Stimulated activated CD4-positive, alpha-beta T cell treated with anti-CD3 and anti-CD28 coated beads, Interleukin-1b, Interleukin-23, amount 100 ng/mL, for 24 hours (primary cell): Measurements from ENCODE around the gene WSCD2.
A peak's percentile ranks its signal among the peaks of the same experiment; 100 is the strongest.
"Not testable (repeated sequence)": the region's sequence is repeated elsewhere in the genome, so short reads cannot be mapped to it uniquely, and the experiment has no call there.

ENCODE experiments used
- DNase-seq, 4 experiments: peaks; one replicate each; pipeline ENCODE4 v3.0.0-alpha.2; 2020; ENCODE audit warnings: low read depth in 4 of 4, low spot score in 1 of 4

The WSCD2 gene

GRCh38 chr12:108193493-108193892 lies 64.4 kb downstream of the WSCD2 start:
- no peak for DNase-seq

- DNase-seq = peak in 1 of 4 experiments; percentile 9
Observed at GRCh38 chr12:108193917-108194316, 64.8 kb downstream of the WSCD2 start.

GRCh38 chr12:108194585-108194984 lies 65.5 kb downstream of the WSCD2 start:
- DNase-seq = no peak

- DNase-seq = no peak
Observed at GRCh38 chr12:108196319-108196718, 67.2 kb downstream of the WSCD2 start.

- no peak for DNase-seq
Observed at GRCh38 chr12:108196921-108197320, 67.8 kb downstream of the WSCD2 start.

GRCh38 chr12:108198043-108198442 lies 69.0 kb downstream of the WSCD2 start:
- DNase-seq = no peak

- DNase-seq = no peak
Observed at GRCh38 chr12:108199106-108199505, 70.0 kb downstream of the WSCD2 start.

GRCh38 chr12:108201808-108202207 lies 72.7 kb downstream of the WSCD2 start:
- DNase-seq = no peak

- no peak for DNase-seq
Observed at GRCh38 chr12:108204117-108204987, 75.3 kb downstream of the WSCD2 start.

GRCh38 chr12:108205864-108206263 lies 76.8 kb downstream of the WSCD2 start:
- no peak for DNase-seq

GRCh38 chr12:108207791-108208730 lies 79.0 kb downstream of the WSCD2 start:
- DNase-seq = no peak

- no peak for DNase-seq
Observed at GRCh38 chr12:108210001-108210400, 80.9 kb downstream of the WSCD2 start.

- no peak for DNase-seq
Observed at GRCh38 chr12:108211157-108211556, 82.1 kb downstream of the WSCD2 start.

GRCh38 chr12:108213871-108214445 lies 84.9 kb downstream of the WSCD2 start:
- DNase-seq = no peak

- DNase-seq = no peak
Observed at GRCh38 chr12:108214486-108214885, 85.4 kb downstream of the WSCD2 start.

GRCh38 chr12:108215458-108215857 lies 86.4 kb downstream of the WSCD2 start:
- no peak for DNase-seq

GRCh38 chr12:108218921-108219320 lies 89.8 kb downstream of the WSCD2 start:
- DNase-seq = no peak

- not testable (repeated sequence) for DNase-seq
Observed at GRCh38 chr12:108225101-108225500, 96.0 kb downstream of the WSCD2 start.

GRCh38 chr12:108226866-108227265 lies 97.8 kb downstream of the WSCD2 start:
- DNase-seq = no peak

- DNase-seq = no peak
Observed at GRCh38 chr12:108228746-108229145, 99.7 kb downstream of the WSCD2 start.

GRCh38 chr12:108231109-108231905 lies 102.2 kb downstream of the WSCD2 start:
- no peak for DNase-seq
